ENCODE results near the gene DCST1.

Gene DCST1

GRCh38 chr1:155086128-155086741 is 52.6 kb downstream of the DCST1 start:
- DNase-seq (ENCODE audit: low read depth, low spot score): no peak

GRCh38 chr1:155086856-155087535 is 53.4 kb downstream of the DCST1 start:
- DNase-seq (ENCODE audit: low read depth, low spot score): no peak

- no peak for DNase-seq (ENCODE audit: low read depth, low spot score)
Observed at GRCh38 chr1:155091071-155092051, 57.7 kb downstream of the DCST1 start.

DNA sequence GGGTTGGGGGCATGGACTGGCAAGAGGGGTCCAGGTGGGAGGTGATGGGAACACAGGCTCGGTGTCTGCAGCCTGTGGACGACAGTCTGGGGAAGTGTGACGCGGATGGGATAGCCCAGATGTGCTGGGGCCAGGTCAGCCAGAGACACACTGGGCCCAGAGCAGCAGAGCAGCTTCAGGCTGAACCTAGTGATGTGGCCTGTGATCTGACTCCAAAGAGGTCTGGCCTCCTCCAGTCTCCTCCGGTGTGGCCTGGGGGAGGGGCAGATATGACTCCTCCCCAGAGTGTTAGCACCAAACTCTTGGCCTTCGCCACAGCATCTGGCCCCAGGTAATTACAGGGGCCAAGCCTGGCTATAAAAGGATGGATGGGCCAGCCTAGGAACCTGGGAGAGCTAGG is 58.5 kb downstream of the DCST1 start:
- no peak for DNase-seq (ENCODE audit: low read depth, low spot score)

GRCh38 chr1:155092641-155093040 is 59.0 kb downstream of the DCST1 start:
- DNase-seq (ENCODE audit: low read depth, low spot score): no peak

GRCh38 chr1:155093911-155094621 is 60.4 kb downstream of the DCST1 start:
- DNase-seq (ENCODE audit: low read depth, low spot score): no peak

GRCh38 chr1:155094622-155094948 is 61.0 kb downstream of the DCST1 start:
- no peak for DNase-seq (ENCODE audit: low read depth, low spot score)

GRCh38 chr1:155099331-155099730 is 65.7 kb downstream of the DCST1 start:
- DNase-seq (ENCODE audit: low read depth, low spot score): no peak
